Measurements from ENCODE around the gene ORMDL3. TPM values are rescaled to one million over a fixed set of nuclear protein-coding genes. Genes with fewer than 3 reads are reported as not detected.

The ORMDL3 gene
- total and polyA plus RNA-seq, 2 experiments from 2014 or later, result 33.6 to 38.5 TPM

DNA sequence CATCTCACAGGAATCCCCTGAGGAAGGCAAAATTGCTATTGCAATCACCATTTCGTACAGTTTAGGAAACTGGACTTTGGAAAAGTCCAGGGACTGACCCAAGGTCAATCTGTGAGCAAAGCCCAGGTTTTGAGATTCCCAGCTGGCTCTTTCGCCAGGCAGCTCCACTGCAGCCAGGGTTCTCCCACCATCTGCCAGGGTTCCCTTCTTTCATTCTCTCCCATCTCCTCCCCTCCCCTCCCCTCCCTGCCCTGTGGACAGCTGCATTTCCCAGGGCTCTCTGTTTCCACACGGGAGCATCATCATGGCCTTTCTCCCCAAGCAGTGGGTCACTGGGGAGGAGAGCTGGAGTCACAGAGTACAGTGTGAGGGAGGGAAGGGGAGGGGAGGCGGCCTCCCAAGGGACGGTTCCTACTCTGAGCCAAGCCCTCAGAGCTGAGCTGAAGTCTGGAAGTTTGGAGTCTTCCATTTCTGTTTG lies 23.5 kb upstream of the ORMDL3 start:
- H3K36me3 ChIP-seq (ENCODE audit: insufficient read depth), result no peaks in the 10 kb centered on the region
- Mint-ChIP-seq H3K9me3 (no peaks in the 10 kb centered on the region), H3K27me3 (ENCODE audit: insufficient read depth, low read depth, poor library complexity) (peaks cover 28% of the 10 kb centered on the region), H3K4me3 (no peak overlapping the region), H3K36me3 (ENCODE audit: low read depth) (no peaks in the 10 kb centered on the region), H3K4me1 (peaks cover 32% of the 10 kb centered on the region), H3K27ac (no peak overlapping the region)
- no peak overlapping the region for H2AFZ ChIP-seq
- H3K4me2 ChIP-seq, result no peak overlapping the region
- H3K9me2 ChIP-seq (ENCODE audit: insufficient read depth), result no peaks in the 10 kb centered on the region
- no peaks in the 10 kb centered on the region for H4K20me1 ChIP-seq (replicated peaks; ENCODE audit: insufficient read depth)
- H3K4me1 ChIP-seq (ENCODE audit: insufficient read depth), result peaks cover 10% of the 10 kb centered on the region; the same call in 1 of the 2 replicates
- H3K27me3 ChIP-seq (ENCODE audit: insufficient read depth), result 0 out of 2 replicates have a peak, but pooled peaks cover 4% of the 10 kb centered on the region
- DNase-seq (ENCODE audit: low spot score) (no peak), ATAC-seq (no peak)
- TF ChIP-seq NANOG (IDR thresholded peaks at IDR 0.05; ENCODE audit: borderline replicate concordance) (no peak), ZNF114 (CRISPR knock-in tag; IDR thresholded peaks at IDR 0.05) (no peak), STAT1 (IDR thresholded peaks at IDR 0.05; ENCODE audit: unreplicated experiment) (no peak), POLR2AphosphoS5 (IDR thresholded peaks at IDR 0.05; ENCODE audit: low read depth) (no peak), EZH2phosphoT487 (IDR thresholded peaks at IDR 0.05; ENCODE audit: unreplicated experiment) (no peak), EZH2 (IDR thresholded peaks at IDR 0.05; ENCODE audit: low read depth, unreplicated experiment) (no peak), JUNB (IDR thresholded peaks at IDR 0.05; ENCODE audit: unreplicated experiment) (no peak), CREB1 (CRISPR knock-in tag; IDR thresholded peaks at IDR 0.05; ENCODE audit: low read depth) (no peak), ZNF331 (CRISPR knock-in tag; IDR thresholded peaks at IDR 0.05; ENCODE audit: low read depth) (no peak)
- TF ChIP-seq, protein P1, sequence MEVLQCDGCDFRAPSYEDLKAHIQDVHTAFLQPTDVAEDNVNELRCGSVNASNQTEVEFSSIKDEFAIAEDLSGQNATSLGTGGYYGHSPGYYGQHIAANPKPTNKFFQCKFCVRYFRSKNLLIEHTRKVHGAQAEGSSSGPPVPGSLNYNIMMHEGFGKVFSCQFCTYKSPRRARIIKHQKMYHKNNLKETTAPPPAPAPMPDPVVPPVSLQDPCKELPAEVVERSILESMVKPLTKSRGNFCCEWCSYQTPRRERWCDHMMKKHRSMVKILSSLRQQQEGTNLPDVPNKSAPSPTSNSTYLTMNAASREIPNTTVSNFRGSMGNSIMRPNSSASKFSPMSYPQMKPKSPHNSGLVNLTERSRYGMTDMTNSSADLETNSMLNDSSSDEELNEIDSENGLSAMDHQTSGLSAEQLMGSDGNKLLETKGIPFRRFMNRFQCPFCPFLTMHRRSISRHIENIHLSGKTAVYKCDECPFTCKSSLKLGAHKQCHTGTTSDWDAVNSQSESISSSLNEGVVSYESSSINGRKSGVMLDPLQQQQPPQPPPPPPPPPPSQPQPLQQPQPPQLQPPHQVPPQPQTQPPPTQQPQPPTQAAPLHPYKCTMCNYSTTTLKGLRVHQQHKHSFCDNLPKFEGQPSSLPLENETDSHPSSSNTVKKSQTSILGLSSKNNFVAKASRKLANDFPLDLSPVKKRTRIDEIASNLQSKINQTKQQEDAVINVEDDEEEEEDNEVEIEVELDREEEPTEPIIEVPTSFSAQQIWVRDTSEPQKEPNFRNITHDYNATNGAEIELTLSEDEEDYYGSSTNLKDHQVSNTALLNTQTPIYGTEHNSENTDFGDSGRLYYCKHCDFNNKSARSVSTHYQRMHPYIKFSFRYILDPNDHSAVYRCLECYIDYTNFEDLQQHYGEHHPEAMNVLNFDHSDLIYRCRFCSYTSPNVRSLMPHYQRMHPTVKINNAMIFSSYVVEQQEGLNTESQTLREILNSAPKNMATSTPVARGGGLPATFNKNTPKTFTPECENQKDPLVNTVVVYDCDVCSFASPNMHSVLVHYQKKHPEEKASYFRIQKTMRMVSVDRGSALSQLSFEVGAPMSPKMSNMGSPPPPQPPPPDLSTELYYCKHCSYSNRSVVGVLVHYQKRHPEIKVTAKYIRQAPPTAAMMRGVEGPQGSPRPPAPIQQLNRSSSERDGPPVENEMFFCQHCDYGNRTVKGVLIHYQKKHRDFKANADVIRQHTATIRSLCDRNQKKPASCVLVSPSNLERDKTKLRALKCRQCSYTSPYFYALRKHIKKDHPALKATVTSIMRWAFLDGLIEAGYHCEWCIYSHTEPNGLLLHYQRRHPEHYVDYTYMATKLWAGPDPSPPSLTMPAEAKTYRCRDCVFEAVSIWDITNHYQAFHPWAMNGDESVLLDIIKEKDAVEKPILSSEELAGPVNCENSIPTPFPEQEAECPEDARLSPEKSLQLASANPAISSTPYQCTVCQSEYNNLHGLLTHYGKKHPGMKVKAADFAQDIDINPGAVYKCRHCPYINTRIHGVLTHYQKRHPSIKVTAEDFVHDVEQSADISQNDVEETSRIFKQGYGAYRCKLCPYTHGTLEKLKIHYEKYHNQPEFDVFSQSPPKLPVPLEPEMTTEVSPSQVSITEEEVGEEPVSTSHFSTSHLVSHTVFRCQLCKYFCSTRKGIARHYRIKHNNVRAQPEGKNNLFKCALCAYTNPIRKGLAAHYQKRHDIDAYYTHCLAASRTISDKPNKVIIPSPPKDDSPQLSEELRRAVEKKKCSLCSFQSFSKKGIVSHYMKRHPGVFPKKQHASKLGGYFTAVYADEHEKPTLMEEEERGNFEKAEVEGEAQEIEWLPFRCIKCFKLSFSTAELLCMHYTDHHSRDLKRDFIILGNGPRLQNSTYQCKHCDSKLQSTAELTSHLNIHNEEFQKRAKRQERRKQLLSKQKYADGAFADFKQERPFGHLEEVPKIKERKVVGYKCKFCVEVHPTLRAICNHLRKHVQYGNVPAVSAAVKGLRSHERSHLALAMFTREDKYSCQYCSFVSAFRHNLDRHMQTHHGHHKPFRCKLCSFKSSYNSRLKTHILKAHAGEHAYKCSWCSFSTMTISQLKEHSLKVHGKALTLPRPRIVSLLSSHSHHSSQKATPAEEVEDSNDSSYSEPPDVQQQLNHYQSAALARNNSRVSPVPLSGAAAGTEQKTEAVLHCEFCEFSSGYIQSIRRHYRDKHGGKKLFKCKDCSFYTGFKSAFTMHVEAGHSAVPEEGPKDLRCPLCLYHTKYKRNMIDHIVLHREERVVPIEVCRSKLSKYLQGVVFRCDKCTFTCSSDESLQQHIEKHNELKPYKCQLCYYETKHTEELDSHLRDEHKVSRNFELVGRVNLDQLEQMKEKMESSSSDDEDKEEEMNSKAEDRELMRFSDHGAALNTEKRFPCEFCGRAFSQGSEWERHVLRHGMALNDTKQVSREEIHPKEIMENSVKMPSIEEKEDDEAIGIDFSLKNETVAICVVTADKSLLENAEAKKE (CRISPR knock-in tag; IDR thresholded peaks at IDR 0.05), result no peak
- TF ChIP-seq, protein P2, sequence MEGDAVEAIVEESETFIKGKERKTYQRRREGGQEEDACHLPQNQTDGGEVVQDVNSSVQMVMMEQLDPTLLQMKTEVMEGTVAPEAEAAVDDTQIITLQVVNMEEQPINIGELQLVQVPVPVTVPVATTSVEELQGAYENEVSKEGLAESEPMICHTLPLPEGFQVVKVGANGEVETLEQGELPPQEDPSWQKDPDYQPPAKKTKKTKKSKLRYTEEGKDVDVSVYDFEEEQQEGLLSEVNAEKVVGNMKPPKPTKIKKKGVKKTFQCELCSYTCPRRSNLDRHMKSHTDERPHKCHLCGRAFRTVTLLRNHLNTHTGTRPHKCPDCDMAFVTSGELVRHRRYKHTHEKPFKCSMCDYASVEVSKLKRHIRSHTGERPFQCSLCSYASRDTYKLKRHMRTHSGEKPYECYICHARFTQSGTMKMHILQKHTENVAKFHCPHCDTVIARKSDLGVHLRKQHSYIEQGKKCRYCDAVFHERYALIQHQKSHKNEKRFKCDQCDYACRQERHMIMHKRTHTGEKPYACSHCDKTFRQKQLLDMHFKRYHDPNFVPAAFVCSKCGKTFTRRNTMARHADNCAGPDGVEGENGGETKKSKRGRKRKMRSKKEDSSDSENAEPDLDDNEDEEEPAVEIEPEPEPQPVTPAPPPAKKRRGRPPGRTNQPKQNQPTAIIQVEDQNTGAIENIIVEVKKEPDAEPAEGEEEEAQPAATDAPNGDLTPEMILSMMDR (conservative IDR thresholded peaks at IDR 0.05; ENCODE audit: low read depth in 2 of 2), result no peak
- TF ChIP-seq, protein P3, sequence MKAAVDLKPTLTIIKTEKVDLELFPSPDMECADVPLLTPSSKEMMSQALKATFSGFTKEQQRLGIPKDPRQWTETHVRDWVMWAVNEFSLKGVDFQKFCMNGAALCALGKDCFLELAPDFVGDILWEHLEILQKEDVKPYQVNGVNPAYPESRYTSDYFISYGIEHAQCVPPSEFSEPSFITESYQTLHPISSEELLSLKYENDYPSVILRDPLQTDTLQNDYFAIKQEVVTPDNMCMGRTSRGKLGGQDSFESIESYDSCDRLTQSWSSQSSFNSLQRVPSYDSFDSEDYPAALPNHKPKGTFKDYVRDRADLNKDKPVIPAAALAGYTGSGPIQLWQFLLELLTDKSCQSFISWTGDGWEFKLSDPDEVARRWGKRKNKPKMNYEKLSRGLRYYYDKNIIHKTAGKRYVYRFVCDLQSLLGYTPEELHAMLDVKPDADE (IDR thresholded peaks at IDR 0.05), result no peak
- TF ChIP-seq, protein P4, sequence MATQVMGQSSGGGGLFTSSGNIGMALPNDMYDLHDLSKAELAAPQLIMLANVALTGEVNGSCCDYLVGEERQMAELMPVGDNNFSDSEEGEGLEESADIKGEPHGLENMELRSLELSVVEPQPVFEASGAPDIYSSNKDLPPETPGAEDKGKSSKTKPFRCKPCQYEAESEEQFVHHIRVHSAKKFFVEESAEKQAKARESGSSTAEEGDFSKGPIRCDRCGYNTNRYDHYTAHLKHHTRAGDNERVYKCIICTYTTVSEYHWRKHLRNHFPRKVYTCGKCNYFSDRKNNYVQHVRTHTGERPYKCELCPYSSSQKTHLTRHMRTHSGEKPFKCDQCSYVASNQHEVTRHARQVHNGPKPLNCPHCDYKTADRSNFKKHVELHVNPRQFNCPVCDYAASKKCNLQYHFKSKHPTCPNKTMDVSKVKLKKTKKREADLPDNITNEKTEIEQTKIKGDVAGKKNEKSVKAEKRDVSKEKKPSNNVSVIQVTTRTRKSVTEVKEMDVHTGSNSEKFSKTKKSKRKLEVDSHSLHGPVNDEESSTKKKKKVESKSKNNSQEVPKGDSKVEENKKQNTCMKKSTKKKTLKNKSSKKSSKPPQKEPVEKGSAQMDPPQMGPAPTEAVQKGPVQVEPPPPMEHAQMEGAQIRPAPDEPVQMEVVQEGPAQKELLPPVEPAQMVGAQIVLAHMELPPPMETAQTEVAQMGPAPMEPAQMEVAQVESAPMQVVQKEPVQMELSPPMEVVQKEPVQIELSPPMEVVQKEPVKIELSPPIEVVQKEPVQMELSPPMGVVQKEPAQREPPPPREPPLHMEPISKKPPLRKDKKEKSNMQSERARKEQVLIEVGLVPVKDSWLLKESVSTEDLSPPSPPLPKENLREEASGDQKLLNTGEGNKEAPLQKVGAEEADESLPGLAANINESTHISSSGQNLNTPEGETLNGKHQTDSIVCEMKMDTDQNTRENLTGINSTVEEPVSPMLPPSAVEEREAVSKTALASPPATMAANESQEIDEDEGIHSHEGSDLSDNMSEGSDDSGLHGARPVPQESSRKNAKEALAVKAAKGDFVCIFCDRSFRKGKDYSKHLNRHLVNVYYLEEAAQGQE (IDR thresholded peaks at IDR 0.05; ENCODE audit: unreplicated experiment), result no peak
- H3K4me3 ChIP-seq, result no peak overlapping the region
- no peaks in the 10 kb centered on the region for H3K79me2 ChIP-seq (replicated peaks; ENCODE audit: insufficient read depth)
- H3F3A ChIP-seq (replicated peaks; ENCODE audit: low read depth), result 0 out of 2 replicates have a peak, but pooled peaks cover 7% of the 10 kb centered on the region
- no peak overlapping the region for H3K27ac ChIP-seq (ENCODE audit: low read depth)
